ENCODE measurements around the gene ATP6V1E1. TPM values are rescaled to one million over a fixed set of nuclear protein-coding genes. Genes with fewer than 3 reads are reported as not detected.
A peak's percentile ranks its signal among the peaks of the same experiment; 100 is the strongest.
"Not testable (repeated sequence)": the region's sequence is repeated elsewhere in the genome, so short reads cannot be mapped to it uniquely, and the experiment has no call there.

ATP6V1E1 gene
- total and polyA plus RNA-seq, 2 donors (not counting 1 experiment from before 2014, with no cell fraction given), result 182 to 238 TPM

DNA sequence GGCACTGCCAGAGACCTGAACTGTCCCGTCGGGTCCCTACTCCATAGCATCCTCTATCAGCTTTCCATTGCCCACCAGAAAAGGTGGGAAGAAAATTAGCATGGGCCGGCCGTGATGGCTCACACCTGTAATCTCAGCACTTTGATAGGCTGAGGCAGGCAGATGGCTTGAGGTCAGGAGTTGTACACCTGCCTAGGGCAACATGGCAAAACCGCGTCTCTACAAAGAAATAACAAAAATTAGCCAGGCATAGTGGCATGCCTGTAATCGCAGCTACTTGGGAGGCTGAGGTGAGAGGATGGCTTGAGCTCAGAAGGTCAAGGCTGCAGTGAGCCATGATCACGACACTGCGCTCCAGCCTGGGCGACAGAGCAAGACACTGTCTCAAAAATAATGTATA, 61.8 kb downstream of the ATP6V1E1 start:
- TF ChIP-seq, protein P1, sequence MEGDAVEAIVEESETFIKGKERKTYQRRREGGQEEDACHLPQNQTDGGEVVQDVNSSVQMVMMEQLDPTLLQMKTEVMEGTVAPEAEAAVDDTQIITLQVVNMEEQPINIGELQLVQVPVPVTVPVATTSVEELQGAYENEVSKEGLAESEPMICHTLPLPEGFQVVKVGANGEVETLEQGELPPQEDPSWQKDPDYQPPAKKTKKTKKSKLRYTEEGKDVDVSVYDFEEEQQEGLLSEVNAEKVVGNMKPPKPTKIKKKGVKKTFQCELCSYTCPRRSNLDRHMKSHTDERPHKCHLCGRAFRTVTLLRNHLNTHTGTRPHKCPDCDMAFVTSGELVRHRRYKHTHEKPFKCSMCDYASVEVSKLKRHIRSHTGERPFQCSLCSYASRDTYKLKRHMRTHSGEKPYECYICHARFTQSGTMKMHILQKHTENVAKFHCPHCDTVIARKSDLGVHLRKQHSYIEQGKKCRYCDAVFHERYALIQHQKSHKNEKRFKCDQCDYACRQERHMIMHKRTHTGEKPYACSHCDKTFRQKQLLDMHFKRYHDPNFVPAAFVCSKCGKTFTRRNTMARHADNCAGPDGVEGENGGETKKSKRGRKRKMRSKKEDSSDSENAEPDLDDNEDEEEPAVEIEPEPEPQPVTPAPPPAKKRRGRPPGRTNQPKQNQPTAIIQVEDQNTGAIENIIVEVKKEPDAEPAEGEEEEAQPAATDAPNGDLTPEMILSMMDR (conservative IDR thresholded peaks at IDR 0.05 in 1 of 2, IDR thresholded peaks at IDR 0.05 in 1 of 2; ENCODE audit: low read depth in 1 of 2, low read length in 2 of 2), result no peak
- TF ChIP-seq EZH2 (IDR thresholded peaks at IDR 0.05; ENCODE audit: low read length, missing control alignments), result no peak
- H2AFZ ChIP-seq (ENCODE audit: low read length), result no peak overlapping the region
- no peak overlapping the region for H3K27ac ChIP-seq (ENCODE audit: insufficient read depth, low read length)
- H3K79me2 ChIP-seq (ENCODE audit: control insufficient read depth, insufficient read depth, low read length), result no peaks in the 10 kb centered on the region
- H3K36me3 ChIP-seq (ENCODE audit: control insufficient read depth, insufficient read depth, low read length), result no peaks in the 10 kb centered on the region
- H4K20me1 ChIP-seq (ENCODE audit: control insufficient read depth, extremely low read depth, insufficient read depth, low read length), result no peaks in the 10 kb centered on the region
- no peak overlapping the region for H3K4me3 ChIP-seq (replicated peaks in 1 of 4; ENCODE audit: control extremely low read depth in 1 of 4, insufficient read depth in 1 of 4, low read depth in 3 of 4, low read length in 4 of 4)
- peaks cover 10% of the 10 kb centered on the region for H3K4me1 ChIP-seq (ENCODE audit: control insufficient read depth, extremely low read depth, insufficient read depth, low read length)
- no peak overlapping the region for H3K9ac ChIP-seq (ENCODE audit: insufficient read depth, low read length)
- peaks cover 2% of the 10 kb centered on the region for H3K27me3 ChIP-seq (ENCODE audit: control insufficient read depth, insufficient read depth, low read length)
- no peak overlapping the region for H3K4me2 ChIP-seq (ENCODE audit: extremely low read depth, insufficient read depth, low read length)
- no peak for DNase-seq (ENCODE audit: low read depth in 2 of 2)
- no peaks in the 10 kb centered on the region for H3K9me3 ChIP-seq (ENCODE audit: control insufficient read depth, insufficient read depth, low read depth, low read length)

DNA sequence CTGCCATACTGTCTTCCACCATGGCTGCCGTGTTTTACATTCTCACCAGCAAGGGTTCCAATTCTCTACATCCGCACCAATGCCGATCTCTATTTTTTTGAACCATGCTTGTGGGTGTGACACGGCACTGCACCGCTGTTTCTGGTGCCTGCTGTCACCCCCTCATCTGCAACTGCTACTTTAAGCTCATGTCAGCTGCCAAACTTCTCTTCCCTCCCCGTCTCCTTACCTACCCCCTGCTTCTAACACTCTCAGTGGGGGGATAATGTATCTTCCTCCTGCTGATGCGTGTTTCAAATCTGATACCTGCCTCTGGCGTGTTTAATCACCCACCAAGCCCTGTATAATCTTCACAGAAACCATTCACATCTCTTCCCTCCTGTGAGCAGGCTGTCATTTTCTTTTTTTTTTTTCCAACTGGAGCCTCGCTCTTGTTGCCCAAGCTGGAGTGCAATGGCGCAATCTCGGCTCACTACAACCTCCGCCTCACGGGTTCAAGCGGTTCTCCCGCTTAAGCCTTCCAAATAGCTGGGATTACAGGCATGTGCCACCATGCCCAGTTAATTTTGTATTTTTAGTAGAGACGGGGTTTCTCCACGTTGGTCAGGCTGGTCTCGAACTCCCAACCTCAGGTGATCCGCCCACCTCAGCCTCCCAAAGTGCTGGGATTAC, 62.4 kb downstream of the ATP6V1E1 start:
- H2AFZ ChIP-seq (ENCODE audit: low read length); H3K27me3 ChIP-seq (ENCODE audit: control insufficient read depth, insufficient read depth, low read length); DNase-seq (ENCODE audit: low read depth in 2 of 2): not testable (repeated sequence)

DNA sequence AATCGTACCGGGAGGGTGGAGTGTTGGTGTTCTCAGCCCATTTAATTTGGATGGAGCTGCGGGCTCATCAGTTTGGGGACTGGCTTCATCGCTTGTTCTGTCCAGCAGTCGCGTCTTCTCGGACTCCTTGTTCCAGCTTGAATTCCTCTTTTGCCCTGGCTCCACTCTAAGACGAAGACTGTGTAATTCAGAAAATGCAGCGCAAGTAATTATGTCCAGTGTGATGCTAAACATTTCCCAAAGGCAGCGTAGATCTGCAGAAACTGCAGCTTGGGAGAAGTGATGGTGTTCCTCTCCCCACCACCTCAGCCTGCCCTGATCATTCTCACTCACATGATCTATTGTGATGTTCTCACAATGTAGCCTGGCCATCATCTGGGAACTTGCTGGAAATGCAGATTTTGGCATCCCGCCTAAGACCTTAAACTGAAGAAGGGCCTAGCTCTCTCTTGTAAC, 64.6 kb downstream of the ATP6V1E1 start:
- Histone ChIP-seq H3K9me3 (ENCODE audit: control insufficient read depth, insufficient read depth, low read depth, low read length) (no peaks in the 10 kb centered on the region), H3K27ac (ENCODE audit: insufficient read depth, low read length) (no peak overlapping the region), H3K9ac (ENCODE audit: insufficient read depth, low read length) (no peak overlapping the region), H3K4me2 (ENCODE audit: extremely low read depth, insufficient read depth, low read length) (no peak overlapping the region), H3K4me3 (replicated peaks in 1 of 4; ENCODE audit: control extremely low read depth in 1 of 4, insufficient read depth in 1 of 4, low read depth in 3 of 4, low read length in 4 of 4) (peak overlapping the region in 1 of 4 experiments; percentile 21), H3K4me1 (ENCODE audit: control insufficient read depth, extremely low read depth, insufficient read depth, low read length) (peaks cover 2% of the 10 kb centered on the region), H2AFZ (ENCODE audit: low read length) (no peak overlapping the region), H3K36me3 (ENCODE audit: control insufficient read depth, insufficient read depth, low read length) (no peaks in the 10 kb centered on the region), H4K20me1 (ENCODE audit: control insufficient read depth, extremely low read depth, insufficient read depth, low read length) (no peaks in the 10 kb centered on the region), H3K79me2 (ENCODE audit: control insufficient read depth, insufficient read depth, low read length) (no peaks in the 10 kb centered on the region), H3K27me3 (ENCODE audit: control insufficient read depth, insufficient read depth, low read length) (peaks cover 2% of the 10 kb centered on the region)
- DNase-seq (ENCODE audit: low read depth in 2 of 2), result peak; percentile 26 to 64
- TF ChIP-seq EZH2 (IDR thresholded peaks at IDR 0.05; ENCODE audit: low read length, missing control alignments), result no peak
- TF ChIP-seq, protein P1 (conservative IDR thresholded peaks at IDR 0.05 in 1 of 2, IDR thresholded peaks at IDR 0.05 in 1 of 2; ENCODE audit: low read depth in 1 of 2, low read length in 2 of 2), result no peak

More for the DNA sequence above, 62.4 kb downstream of the ATP6V1E1 start:
- H4K20me1 ChIP-seq (ENCODE audit: control insufficient read depth, extremely low read depth, insufficient read depth, low read length); H3K9ac ChIP-seq (ENCODE audit: insufficient read depth, low read length); H3K27ac ChIP-seq (ENCODE audit: insufficient read depth, low read length); H3K36me3 ChIP-seq (ENCODE audit: control insufficient read depth, insufficient read depth, low read length); H3K4me3 ChIP-seq (replicated peaks in 1 of 4; ENCODE audit: control extremely low read depth in 1 of 4, insufficient read depth in 1 of 4, low read depth in 3 of 4, low read length in 4 of 4); H3K79me2 ChIP-seq (ENCODE audit: control insufficient read depth, insufficient read depth, low read length); H3K4me2 ChIP-seq (ENCODE audit: extremely low read depth, insufficient read depth, low read length); H3K9me3 ChIP-seq (ENCODE audit: control insufficient read depth, insufficient read depth, low read depth, low read length): not testable (repeated sequence)
- peaks cover 10% of the 10 kb centered on the region for H3K4me1 ChIP-seq (ENCODE audit: control insufficient read depth, extremely low read depth, insufficient read depth, low read length)

Data from fibroblast of lung (primary cell).